Tongue (tissue), 2 donors: Measurements from ENCODE around the gene HIVEP3. TPM values are rescaled to one million over a fixed set of nuclear protein-coding genes. Genes with fewer than 3 reads are reported as not detected.
A peak's percentile ranks its signal among the peaks of the same experiment; 100 is the strongest.

Experiments
- DNase-seq: peaks from one replicate; pipeline ENCODE4 v3.0.0-alpha.2; 2015
- total RNA-seq: library from RNA; depleted of rRNA; stranded (reverse); fragments of >200 nt; gene quantifications from one replicate; pipeline ENCODE4 v1.2.3, GENCODE V29; 2014

Gene HIVEP3
- total RNA-seq, 1 donor from 2014 or later, result 2.5 TPM

DNA sequence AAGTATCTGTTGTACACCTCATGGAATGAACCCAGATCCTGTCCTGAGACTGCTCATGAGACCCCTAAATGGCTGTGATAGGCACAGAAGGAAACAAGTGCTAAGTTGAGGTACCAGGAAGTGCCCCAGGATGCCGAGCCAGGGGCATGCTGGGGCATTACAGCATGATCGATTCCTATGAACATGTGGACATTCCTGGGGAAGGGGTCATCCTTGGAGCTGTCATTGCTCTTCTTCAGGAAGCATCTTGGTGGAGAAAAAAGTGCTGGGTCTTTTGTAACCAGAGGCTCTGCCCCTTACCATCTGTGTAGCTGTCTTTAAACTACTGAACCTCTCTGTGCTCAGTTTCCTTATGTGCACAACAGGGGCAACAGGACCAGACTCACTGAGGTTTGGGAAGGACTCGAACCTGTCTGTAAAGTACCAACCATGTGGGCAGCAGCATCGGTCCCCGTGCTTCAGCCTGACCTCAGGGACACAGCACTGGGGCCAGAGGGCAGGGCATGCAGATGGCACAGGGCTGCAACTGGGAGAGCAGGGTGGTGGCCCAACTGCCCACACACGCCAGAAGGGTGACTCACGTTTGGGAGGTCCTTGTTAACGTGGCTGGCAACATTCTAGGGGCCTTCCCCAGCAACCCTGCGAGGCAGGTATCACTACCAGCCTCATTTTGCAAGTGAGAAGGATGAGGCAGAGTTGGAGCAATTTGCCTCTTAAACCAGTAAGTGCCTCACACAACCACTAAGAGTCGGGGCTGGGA lies 291.9 kb downstream of the HIVEP3 start:
- no peak for DNase-seq

GRCh38 chr1:41626146-41626545 lies 292.6 kb downstream of the HIVEP3 start:
- peak; percentile 24 for DNase-seq

DNA sequence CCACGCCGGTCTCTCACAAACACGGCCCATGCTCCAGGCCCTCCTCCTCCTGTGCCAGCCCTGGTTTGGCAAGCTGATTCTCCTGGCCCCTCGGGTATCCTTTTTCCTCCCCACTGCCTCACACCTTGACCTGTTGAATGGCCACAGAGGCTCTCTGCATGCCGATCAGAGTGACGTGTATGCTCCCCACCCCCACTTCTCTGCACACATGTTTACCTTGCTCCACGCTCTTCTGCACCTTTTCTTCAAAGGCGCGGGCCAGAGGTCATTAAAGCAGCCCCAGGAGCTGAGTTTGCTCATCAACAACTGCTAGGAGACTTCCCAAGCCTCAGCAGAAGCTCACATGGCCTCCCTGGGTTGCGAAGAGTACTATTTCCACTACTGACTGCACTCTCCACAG lies 295.0 kb downstream of the HIVEP3 start:
- no peak for DNase-seq

GRCh38 chr1:41622859-41623732 lies 295.6 kb downstream of the HIVEP3 start:
- DNase-seq, result no peak

- DNase-seq, result no peak
These were observed 296.3 kb downstream of the HIVEP3 start for GRCh38 chr1:41622402-41622801.

- no peak for DNase-seq
These were observed 296.9 kb downstream of the HIVEP3 start for GRCh38 chr1:41621791-41622190.

GRCh38 chr1:41621256-41621655 lies 297.5 kb downstream of the HIVEP3 start:
- DNase-seq, result no peak

DNA sequence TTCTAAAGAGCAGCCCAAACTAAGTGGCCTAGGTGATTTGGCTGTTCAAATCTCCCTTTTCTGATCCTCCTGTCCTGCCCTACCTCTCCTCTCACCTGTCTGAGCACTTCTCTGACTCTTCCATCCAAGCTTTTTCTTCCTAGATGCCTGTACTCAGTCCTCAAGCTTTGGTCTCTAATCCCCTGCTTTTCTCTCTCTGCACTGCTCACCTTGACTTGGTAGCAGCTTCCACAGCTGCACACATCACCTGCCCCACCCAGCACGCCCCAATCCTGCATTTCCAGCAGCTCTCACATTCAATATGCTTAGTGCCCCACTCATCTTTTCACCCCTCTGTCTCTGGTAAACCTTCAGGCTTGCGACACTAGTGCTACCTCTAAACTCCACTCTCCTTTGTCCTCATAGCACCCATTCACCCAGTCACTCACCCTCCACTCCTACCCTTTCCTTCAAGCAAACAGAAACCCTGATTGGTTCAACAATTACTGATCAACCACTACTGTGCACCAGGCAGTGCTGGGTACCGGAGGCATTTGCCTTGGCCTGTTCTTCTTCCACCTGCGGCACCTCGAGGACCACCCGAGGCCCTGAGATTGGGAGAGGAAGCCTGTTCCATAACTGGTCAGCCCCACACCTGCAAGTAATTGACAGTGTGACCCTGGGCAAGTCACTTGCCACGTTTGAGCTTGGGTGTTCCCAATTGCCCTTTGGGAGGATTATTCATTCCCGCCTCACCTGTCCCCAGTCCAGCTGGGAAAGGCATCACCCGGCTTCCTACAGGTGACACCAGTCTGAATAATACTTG lies 298.2 kb downstream of the HIVEP3 start:
- no peak for DNase-seq

- DNase-seq, result no peak
These were observed 299.0 kb downstream of the HIVEP3 start for GRCh38 chr1:41619511-41620364.

- DNase-seq, result no peak
These were observed 299.9 kb downstream of the HIVEP3 start for GRCh38 chr1:41618871-41619270.

- peak; percentile 54 for DNase-seq
These were observed 300.5 kb downstream of the HIVEP3 start for GRCh38 chr1:41618066-41618825.

GRCh38 chr1:41617336-41617735 lies 301.4 kb downstream of the HIVEP3 start:
- no peak for DNase-seq

DNA sequence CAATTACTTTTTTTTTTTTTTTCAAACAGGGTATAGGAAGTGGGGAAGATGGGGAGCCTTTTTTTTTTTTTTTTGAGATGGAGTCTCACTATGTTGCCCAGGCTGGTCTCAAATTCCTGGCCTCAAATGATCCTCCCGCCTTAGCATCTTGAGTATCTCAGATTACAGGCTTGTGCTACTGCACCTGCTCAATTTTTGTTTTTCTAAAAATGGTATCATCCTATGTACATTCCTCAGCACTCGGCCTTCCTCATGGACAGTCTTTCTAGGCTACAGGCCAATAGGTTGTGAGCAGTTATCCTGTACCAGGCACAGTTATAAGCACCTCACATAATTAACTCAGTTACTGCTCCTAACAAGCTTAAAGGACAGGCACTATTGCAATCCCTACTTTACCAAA lies 302.2 kb downstream of the HIVEP3 start:
- peak; percentile 32 for DNase-seq

- no peak for DNase-seq
These were observed 302.7 kb downstream of the HIVEP3 start for GRCh38 chr1:41615981-41616380.

DNA sequence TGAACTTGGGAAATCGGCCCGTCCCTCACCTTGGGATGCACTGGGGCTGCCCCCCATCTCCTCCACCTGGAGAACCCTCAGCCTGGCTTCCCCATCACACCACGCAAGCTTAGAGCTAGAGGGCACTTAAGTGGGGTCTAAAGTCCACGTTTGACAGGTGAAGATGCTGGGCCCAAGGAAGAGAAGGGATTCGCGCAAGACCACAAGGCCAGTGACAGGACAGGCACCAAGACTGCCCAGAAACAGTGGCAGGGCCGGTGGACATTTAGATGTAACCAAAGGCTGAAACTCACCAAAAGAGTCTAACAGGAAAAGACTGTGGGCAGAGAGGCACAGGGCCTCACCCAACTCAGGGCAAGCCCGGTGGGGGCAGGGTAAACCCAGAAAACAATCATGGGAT lies 303.4 kb downstream of the HIVEP3 start:
- no peak for DNase-seq

- no peak for DNase-seq
These were observed 303.9 kb downstream of the HIVEP3 start for GRCh38 chr1:41614818-41615217.

DNA sequence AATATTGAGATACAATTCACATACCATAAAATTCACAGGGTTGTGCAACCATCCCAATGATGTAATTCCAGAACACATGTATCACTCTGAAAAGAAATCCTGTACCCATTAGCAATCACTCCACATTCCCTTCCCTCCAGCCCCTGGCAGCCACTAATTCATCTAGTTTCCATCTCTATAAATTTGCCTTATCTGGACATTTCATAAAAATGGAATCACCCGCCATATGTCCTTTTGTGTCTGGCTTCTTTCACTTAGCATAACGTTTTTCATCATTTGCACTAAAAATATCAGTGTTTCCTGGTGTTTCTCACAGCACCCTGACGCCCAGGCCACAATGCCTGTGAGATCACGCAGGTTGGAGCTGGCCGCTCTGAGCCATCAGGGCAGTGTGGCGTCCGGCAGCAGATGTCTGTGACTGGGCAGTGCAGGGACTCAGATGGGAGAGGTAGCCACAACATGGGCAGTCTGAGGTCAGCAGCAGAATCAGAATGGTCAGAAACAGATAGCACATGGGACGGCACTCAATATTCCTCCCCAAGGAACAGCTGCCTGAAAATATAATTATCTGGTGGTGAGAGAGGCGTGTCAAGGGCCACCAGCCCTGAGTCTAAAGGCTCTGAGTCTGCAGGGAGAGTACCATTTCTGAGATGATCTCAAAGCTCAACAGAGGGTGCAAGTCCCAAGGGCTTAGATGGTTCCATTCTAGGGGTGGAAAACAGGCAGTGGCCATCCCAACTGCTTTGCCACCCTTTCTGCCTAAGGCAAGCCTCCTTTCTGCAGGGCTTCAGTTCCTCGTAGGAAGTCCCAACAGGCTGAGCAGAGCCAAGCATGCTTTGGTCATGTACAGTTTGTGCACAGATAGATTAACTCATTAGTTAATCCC lies 304.8 kb downstream of the HIVEP3 start:
- DNase-seq, result peak; percentile 28

GRCh38 chr1:41612953-41613352 lies 305.8 kb downstream of the HIVEP3 start:
- no peak for DNase-seq

GRCh38 chr1:41611932-41612450 lies 306.7 kb downstream of the HIVEP3 start:
- no peak for DNase-seq
